Panc1 (cell line): ENCODE data around the gene MEF2D. TPM values are rescaled to one million over a fixed set of nuclear protein-coding genes. Genes with fewer than 3 reads are reported as not detected.

Experiments
- ATAC-seq: fragments of 200-7000 bp; cut with Tn5 transposase; 2 replicates; pipeline ENCODE4 v1.9.1; 2020; ENCODE audit warnings: mild to moderate bottlenecking, moderate library complexity
- BruUV-seq: library from RNA; stranded (reverse); fragments of 400-500 nt; replicated peaks from 2 replicates; lab custom pipeline; 2021; lab: Mats Ljungman, UMichigan
- CTCF ChIA-PET: fragments of 300-600 bp; sonication (Branson Sonifier 250); formaldehyde crosslinking; loops from one replicate; lab custom pipeline; 2022; ENCODE audit warnings: antibody characterized with exemption; lab: Charles Lee
- POLR2A ChIA-PET: fragments of 300-600 bp; sonication (Branson Sonifier 250); formaldehyde crosslinking; loops from one replicate; lab custom pipeline; 2022; ENCODE audit warnings: antibody characterized with exemption; lab: Charles Lee
- DNase-seq: peaks from one replicate; pipeline ENCODE4 v3.0.0-alpha.2; 2010; ENCODE audit warnings: low read depth, low spot score
- H3K27ac ChIP-seq: 2 replicates; pipeline ENCODE4 v1.5.1; 2011; ENCODE audit warnings: mild to moderate bottlenecking, low read length, inconsistent platforms
- H3K27me3 ChIP-seq: fragments of 200-500 bp; sonication (Bioruptor generic); 2 replicates; pipeline ENCODE4 v1.6.0; 2014; ENCODE audit warnings: low read length, inconsistent platforms; ENCODE audit not compliant: control insufficient read depth, insufficient read depth
- H3K36me3 ChIP-seq: fragments of 200-500 bp; sonication (Bioruptor generic); 2 replicates; pipeline ENCODE4 v1.5.1; 2014; ENCODE audit warnings: inconsistent platforms, mild to moderate bottlenecking, low read length, moderate library complexity; ENCODE audit not compliant: control insufficient read depth, insufficient read depth
- H3K4me1 ChIP-seq: 2 replicates; pipeline ENCODE4 v1.5.1; 2011; ENCODE audit warnings: inconsistent platforms, mild to moderate bottlenecking, low read length, moderate library complexity; ENCODE audit not compliant: control insufficient read depth, insufficient read depth
- H3K4me3 ChIP-seq, 2 experiments: 2 replicates each; pipeline ENCODE4 v1.5.1; 2011 to 2012; ENCODE audit warnings: low read depth in 2 of 2, low read length in 2 of 2, mild to moderate bottlenecking in 2 of 2, inconsistent platforms in 1 of 2, moderate library complexity in 1 of 2
- H3K9me3 ChIP-seq: fragments of 200-500 bp; sonication (Bioruptor generic); 2 replicates; pipeline ENCODE4 v1.5.1; 2014; ENCODE audit warnings: low read depth, mild to moderate bottlenecking, inconsistent platforms, low read length, moderate library complexity; ENCODE audit not compliant: control insufficient read depth, insufficient read depth
- POLR2AphosphoS5 ChIP-seq: IDR thresholded peaks from 2 replicates; pipeline ENCODE4 v1.6.1; 2012; ENCODE audit warnings: mild to moderate bottlenecking, low read depth, low read length, moderate library complexity
- SIN3A ChIP-seq: IDR thresholded peaks from 2 replicates; pipeline ENCODE4 v1.6.1; 2012; ENCODE audit warnings: low read depth, mild to moderate bottlenecking, low read length, moderate library complexity, borderline replicate concordance; ENCODE audit not compliant: insufficient read depth
- TCF7L2 ChIP-seq: IDR thresholded peaks from 2 replicates; pipeline ENCODE4 v1.6.1; 2011; ENCODE audit warnings: mild to moderate bottlenecking, low read depth, low read length, inconsistent platforms
- in situ Hi-C: cut with HindIII; loops from 2 replicates; pipeline ENCODE4 v1.10.0; 2016; ENCODE audit warnings: low sequenced_read_pairs, low pct_unique_long_range_greater_than_20kb
- intact Hi-C: fragments of 100-400 bp; cut with micrococcal nuclease; formaldehyde crosslinking; loops from one replicate; pipeline ENCODE4 v1.10.0; 2022; ENCODE audit not compliant: unreplicated experiment
- total RNA-seq: library from RNA; stranded (reverse); gene quantifications from one replicate; pipeline ENCODE4 v1.2.1, GENCODE V29; 2021; ENCODE audit not compliant: unreplicated experiment
- TF ChIP-seq, protein P1 (sequence below): fragments of 450-650 bp; IDR thresholded peaks from 2 replicates; pipeline ENCODE4 v1.5.1; 2017; ENCODE audit warnings: mild to moderate bottlenecking
- TF ChIP-seq, protein P2 (sequence below), 2 experiments: IDR thresholded peaks; 2 replicates each; pipeline ENCODE4 v1.6.1; 2011 to 2012; ENCODE audit warnings: low read depth in 2 of 2, control low read depth in 1 of 2, low read length in 1 of 2, mild to moderate bottlenecking in 1 of 2, moderate library complexity in 1 of 2; ENCODE audit not compliant: insufficient read depth in 1 of 2

MEF2D gene
- total RNA-seq, 1 experiment from 2014 or later: 30.9 TPM

DNA sequence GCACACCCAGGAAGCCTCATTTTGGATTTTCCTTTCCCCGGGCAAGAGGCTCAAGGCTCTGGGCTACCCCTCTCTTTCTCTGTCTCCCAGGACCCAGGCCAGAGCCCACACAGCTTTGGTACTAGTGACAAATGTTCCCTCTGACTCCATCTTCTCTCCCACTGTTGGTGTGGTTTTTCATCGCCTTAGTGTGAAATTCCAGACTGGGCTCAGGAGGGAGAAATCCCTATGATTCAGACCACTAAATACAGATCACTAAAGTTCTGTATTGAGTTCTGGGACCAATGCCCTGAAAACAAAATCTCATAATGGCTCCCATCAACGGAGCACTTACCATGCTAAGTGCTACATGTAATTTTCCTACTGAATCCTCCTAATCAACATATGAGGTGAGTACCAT lies 45.7 kb upstream of the MEF2D start:
- Histone ChIP-seq H3K27ac (no peak overlapping the region), H3K36me3 (no peaks in the 10 kb centered on the region), H3K4me3 (no peak overlapping the region), H3K9me3 (no peaks in the 10 kb centered on the region), H3K27me3 (no peaks in the 10 kb centered on the region), H3K4me1 (no peaks in the 10 kb centered on the region)
- CTCF ChIA-PET: interaction anchor here (0.6 kb wide), 1 partner anchor 116 kb away, joined by 4 read pairs; no protein-coding TSS in a partner anchor
- DNase-seq (no peak), ATAC-seq (no peak)
- in situ Hi-C loops (no loop called here), intact Hi-C loops (no loop called here)
- no TSS peak for BruUV-seq
- TF ChIP-seq, protein P1, sequence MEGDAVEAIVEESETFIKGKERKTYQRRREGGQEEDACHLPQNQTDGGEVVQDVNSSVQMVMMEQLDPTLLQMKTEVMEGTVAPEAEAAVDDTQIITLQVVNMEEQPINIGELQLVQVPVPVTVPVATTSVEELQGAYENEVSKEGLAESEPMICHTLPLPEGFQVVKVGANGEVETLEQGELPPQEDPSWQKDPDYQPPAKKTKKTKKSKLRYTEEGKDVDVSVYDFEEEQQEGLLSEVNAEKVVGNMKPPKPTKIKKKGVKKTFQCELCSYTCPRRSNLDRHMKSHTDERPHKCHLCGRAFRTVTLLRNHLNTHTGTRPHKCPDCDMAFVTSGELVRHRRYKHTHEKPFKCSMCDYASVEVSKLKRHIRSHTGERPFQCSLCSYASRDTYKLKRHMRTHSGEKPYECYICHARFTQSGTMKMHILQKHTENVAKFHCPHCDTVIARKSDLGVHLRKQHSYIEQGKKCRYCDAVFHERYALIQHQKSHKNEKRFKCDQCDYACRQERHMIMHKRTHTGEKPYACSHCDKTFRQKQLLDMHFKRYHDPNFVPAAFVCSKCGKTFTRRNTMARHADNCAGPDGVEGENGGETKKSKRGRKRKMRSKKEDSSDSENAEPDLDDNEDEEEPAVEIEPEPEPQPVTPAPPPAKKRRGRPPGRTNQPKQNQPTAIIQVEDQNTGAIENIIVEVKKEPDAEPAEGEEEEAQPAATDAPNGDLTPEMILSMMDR: no peak
- TF ChIP-seq SIN3A (no peak), POLR2AphosphoS5 (no peak), TCF7L2 (no peak)
- TF ChIP-seq, protein P2, sequence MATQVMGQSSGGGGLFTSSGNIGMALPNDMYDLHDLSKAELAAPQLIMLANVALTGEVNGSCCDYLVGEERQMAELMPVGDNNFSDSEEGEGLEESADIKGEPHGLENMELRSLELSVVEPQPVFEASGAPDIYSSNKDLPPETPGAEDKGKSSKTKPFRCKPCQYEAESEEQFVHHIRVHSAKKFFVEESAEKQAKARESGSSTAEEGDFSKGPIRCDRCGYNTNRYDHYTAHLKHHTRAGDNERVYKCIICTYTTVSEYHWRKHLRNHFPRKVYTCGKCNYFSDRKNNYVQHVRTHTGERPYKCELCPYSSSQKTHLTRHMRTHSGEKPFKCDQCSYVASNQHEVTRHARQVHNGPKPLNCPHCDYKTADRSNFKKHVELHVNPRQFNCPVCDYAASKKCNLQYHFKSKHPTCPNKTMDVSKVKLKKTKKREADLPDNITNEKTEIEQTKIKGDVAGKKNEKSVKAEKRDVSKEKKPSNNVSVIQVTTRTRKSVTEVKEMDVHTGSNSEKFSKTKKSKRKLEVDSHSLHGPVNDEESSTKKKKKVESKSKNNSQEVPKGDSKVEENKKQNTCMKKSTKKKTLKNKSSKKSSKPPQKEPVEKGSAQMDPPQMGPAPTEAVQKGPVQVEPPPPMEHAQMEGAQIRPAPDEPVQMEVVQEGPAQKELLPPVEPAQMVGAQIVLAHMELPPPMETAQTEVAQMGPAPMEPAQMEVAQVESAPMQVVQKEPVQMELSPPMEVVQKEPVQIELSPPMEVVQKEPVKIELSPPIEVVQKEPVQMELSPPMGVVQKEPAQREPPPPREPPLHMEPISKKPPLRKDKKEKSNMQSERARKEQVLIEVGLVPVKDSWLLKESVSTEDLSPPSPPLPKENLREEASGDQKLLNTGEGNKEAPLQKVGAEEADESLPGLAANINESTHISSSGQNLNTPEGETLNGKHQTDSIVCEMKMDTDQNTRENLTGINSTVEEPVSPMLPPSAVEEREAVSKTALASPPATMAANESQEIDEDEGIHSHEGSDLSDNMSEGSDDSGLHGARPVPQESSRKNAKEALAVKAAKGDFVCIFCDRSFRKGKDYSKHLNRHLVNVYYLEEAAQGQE (IDR thresholded peaks at IDR 0.05; ENCODE audit: insufficient read depth in 1 of 2, low read depth in 2 of 2, low read length in 1 of 2): no peak
- POLR2A ChIA-PET: no interaction called here

DNA sequence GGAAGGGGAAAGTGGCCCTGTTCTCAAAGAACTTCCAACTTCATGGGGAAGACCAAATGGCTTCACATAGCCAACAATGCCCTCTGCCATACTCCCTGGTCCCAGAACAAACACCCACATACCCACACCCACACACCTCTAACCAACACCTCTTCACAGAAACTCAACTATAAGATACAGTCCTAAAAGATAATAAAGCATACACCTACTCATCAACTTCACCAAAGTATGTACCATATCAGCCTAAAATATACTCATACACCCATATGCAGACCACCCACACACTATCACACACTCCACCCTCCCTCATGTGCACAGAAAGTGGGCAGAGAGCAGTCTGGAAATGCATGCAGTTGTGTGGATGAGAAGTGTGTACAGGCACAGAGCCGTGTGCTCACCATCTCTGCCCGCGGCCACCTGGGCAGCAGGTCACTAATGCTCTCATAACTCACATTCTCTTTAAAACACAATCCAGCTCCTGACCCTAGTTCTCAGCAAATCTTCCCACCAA lies 44.1 kb upstream of the MEF2D start:
- no peak for DNase-seq
- no peak for ATAC-seq
- Histone ChIP-seq H3K27me3 (no peaks in the 10 kb centered on the region), H3K4me3 (no peak overlapping the region), H3K36me3 (no peaks in the 10 kb centered on the region), H3K9me3 (no peaks in the 10 kb centered on the region), H3K27ac (no peak overlapping the region), H3K4me1 (no peaks in the 10 kb centered on the region)
- ChIA-PET POLR2A (no interaction called here), CTCF (no interaction called here)
- TF ChIP-seq TCF7L2 (no peak), SIN3A (no peak), POLR2AphosphoS5 (no peak)
- TF ChIP-seq, protein P1: no peak
- TF ChIP-seq, protein P2 (IDR thresholded peaks at IDR 0.05; ENCODE audit: insufficient read depth in 1 of 2, low read depth in 2 of 2, low read length in 1 of 2): no peak
- intact Hi-C loops: no loop called here
- BruUV-seq: no TSS peak
- in situ Hi-C loops: no loop called here
